ENCODE data around the gene IL7R. TPM values are rescaled to one million over a fixed set of nuclear protein-coding genes. Genes with fewer than 3 reads are reported as not detected.

The IL7R gene
- total and polyA plus RNA-seq, 12 donors, result 1.2 to 14.7 (median 7.5) TPM

DNA sequence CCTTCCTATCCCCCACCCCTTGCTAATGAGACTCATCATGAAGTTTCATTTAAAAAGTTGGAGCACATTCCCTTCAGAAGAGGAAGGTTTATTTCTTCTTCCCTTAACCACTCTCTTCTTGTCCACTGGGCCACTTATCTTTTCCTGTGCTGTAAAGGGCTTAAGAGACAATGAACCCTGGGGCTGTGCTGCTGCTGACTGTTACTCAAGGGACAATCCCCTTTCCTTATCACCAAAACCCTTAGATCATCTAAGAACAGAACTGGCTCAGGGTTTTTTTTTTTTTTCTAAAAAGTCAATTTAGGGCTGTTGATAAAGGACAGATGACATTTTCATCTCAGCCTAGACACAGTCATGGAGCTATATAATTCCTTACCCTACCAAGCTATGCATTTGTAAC lies 52.1 kb downstream of the IL7R start:
- Histone ChIP-seq H3K27me3 (no peaks in the 10 kb centered on the region), H3K9me3 (replicated peaks in 1 of 3) (no peaks in the 10 kb centered on the region), H3K4me1 (replicated peaks in 1 of 2) (no peaks in the 10 kb centered on the region), H3K36me3 (replicated peaks in 1 of 2) (no peaks in the 10 kb centered on the region), H3K4me3 (no peak overlapping the region), H3K27ac (no peak overlapping the region)
- no peak for TF ChIP-seq POLR2A (IDR thresholded peaks at IDR 0.05)
- TF ChIP-seq, protein P1, sequence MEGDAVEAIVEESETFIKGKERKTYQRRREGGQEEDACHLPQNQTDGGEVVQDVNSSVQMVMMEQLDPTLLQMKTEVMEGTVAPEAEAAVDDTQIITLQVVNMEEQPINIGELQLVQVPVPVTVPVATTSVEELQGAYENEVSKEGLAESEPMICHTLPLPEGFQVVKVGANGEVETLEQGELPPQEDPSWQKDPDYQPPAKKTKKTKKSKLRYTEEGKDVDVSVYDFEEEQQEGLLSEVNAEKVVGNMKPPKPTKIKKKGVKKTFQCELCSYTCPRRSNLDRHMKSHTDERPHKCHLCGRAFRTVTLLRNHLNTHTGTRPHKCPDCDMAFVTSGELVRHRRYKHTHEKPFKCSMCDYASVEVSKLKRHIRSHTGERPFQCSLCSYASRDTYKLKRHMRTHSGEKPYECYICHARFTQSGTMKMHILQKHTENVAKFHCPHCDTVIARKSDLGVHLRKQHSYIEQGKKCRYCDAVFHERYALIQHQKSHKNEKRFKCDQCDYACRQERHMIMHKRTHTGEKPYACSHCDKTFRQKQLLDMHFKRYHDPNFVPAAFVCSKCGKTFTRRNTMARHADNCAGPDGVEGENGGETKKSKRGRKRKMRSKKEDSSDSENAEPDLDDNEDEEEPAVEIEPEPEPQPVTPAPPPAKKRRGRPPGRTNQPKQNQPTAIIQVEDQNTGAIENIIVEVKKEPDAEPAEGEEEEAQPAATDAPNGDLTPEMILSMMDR (IDR thresholded peaks at IDR 0.05), result no peak
- intact Hi-C loops (cut with DNase I), result no loop called here
- DNase-seq, result no peak

DNA sequence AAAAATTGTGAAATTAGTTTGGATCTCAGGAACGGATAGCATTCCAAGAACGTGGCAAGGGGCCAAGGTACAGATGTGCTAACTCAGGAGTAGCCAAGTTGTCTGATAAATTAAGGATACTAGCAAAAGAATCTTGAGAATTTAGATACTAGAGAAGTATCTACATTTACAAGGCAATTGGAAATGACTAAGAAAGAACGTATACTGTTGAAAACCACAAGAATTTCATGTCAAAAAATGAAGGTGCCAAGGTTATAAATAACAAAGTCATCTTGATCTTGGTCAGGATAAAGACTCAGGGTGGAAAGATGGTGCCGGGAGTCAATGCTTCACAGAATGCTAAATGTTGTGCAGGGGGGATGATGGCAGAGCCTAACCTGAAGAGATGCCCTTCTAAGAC lies 62.5 kb downstream of the IL7R start:
- H3K27me3 ChIP-seq, result no peaks in the 10 kb centered on the region
- 36 to 63% (median 47%) methylated on average over 4 of the region's 4 CpGs for WGBS, 4 donors
- no peaks in the 10 kb centered on the region for H3K9me3 ChIP-seq (replicated peaks in 1 of 3)
- intact Hi-C loops (cut with DNase I), result no loop called here
- H3K4me3 ChIP-seq, result no peak overlapping the region
- no peaks in the 10 kb centered on the region for H3K36me3 ChIP-seq (replicated peaks in 1 of 2)
- no peak overlapping the region for H3K27ac ChIP-seq
- peak in 2 of 7 donors; percentile 27 to 37 for DNase-seq
- no peak for TF ChIP-seq POLR2A (IDR thresholded peaks at IDR 0.05)
- TF ChIP-seq, protein P1 (IDR thresholded peaks at IDR 0.05), result no peak
- no peaks in the 10 kb centered on the region for H3K4me1 ChIP-seq (replicated peaks in 1 of 2)

DNA sequence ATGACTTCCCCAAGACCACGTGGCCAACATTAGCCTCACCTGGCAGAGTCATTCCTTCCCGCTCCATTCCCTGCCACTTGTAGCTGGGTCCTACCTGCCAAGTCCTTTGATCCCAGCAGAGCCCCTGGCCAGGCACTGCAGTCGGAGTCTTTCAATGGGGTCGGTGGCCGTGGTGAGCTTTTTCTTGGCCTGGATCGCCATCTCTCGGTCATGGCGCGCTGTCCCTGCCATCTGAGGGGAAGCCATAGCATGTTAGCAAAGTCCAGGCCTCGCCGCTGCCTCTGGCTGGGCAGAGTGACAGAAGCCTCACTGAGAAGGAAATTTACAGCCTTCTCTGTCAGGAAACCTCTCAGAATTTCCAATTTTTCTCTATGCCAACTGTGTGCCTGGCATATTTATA lies 64.2 kb downstream of the IL7R start:
- 69 to 78% (median 73%) methylated on average over 11 of the region's 11 CpGs for WGBS, 4 donors
- intact Hi-C loops (cut with DNase I), result loop anchor here in 1 of 2 donors (10.0 kb wide), 1 partner anchor 836 kb away; no protein-coding TSS in a partner anchor
- no peaks in the 10 kb centered on the region for H3K27me3 ChIP-seq
- H3K9me3 ChIP-seq (replicated peaks in 1 of 3), result no peaks in the 10 kb centered on the region
- no peak for TF ChIP-seq POLR2A (IDR thresholded peaks at IDR 0.05)
- TF ChIP-seq, protein P1 (IDR thresholded peaks at IDR 0.05), result peak in 2 of 6 experiments; percentile 6 to 38
- DNase-seq, result peak in 2 of 7 donors; percentile 5 to 72
- no peak overlapping the region for H3K27ac ChIP-seq
- H3K36me3 ChIP-seq (replicated peaks in 1 of 2), result no peaks in the 10 kb centered on the region
- H3K4me1 ChIP-seq (replicated peaks in 1 of 2), result peaks cover 0 to 6% of the 10 kb centered on the region in 2 donors
- no peak overlapping the region for H3K4me3 ChIP-seq

DNA sequence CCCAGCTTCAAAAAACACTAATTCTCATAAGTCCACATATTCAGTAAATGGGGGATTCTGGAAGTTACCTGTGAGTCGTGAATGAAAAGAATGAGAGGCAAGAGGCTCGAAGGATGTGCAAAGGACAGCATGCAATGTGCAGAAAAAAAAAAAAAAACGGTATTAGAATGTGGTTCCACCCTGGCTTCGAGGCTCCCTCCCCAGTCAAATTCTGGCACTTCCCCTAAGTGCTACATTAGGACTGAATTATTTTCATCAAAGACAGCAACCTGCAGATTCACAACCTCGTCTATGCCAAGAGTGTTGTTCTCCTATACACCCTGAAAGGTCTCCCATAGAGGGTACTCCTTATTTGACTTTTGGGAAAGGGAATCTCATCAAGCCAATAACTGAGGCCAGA lies 65.2 kb downstream of the IL7R start:
- intact Hi-C loops (cut with DNase I), result loop anchor here in 1 of 2 donors (10.0 kb wide), 1 partner anchor 837 kb away; no protein-coding TSS in a partner anchor
- no peak overlapping the region for H3K27ac ChIP-seq
- H3K9me3 ChIP-seq (replicated peaks in 1 of 3), result no peaks in the 10 kb centered on the region
- 59 to 81% (median 68%) methylated on average over 5 of the region's 5 CpGs for WGBS, 4 donors
- H3K36me3 ChIP-seq (replicated peaks in 1 of 2), result no peaks in the 10 kb centered on the region
- no peaks in the 10 kb centered on the region for H3K27me3 ChIP-seq
- no peak overlapping the region for H3K4me3 ChIP-seq
- H3K4me1 ChIP-seq (replicated peaks in 1 of 2), result peaks cover 0 to 6% of the 10 kb centered on the region in 2 donors
- DNase-seq, result no peak
- no peak for TF ChIP-seq POLR2A (IDR thresholded peaks at IDR 0.05)
- TF ChIP-seq, protein P1 (IDR thresholded peaks at IDR 0.05), result no peak
